ENCODE results near the gene SHH. TPM values are rescaled to one million over a fixed set of nuclear protein-coding genes. Genes with fewer than 3 reads are reported as not detected.

Gene SHH
- total RNA-seq, 1 donor from 2014 or later, result 0.25 TPM

DNA sequence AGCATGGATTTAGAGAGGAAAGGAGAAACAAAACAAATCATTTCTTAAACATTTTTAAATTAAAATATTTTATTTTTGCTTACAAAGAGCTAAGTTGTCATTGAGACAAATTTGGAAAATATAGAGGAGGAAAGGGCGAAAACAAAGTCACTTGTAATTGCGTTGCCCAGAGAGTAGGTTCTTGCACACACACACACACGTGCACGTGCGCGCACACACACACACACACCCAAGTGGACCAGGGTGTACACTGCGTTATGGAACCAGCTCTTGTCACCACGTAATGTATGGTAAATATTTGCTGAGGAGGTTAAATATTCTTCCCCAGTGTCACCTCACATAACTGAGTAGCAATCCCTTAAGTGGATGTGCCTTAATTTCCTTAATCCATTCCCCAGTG, 21.6 kb downstream of the SHH start:
- Histone ChIP-seq H3K27ac (no peak overlapping the region), H3K9me3 (no peaks in the 10 kb centered on the region), H3K27me3 (no peaks in the 10 kb centered on the region), H3K4me1 (peaks cover 13% of the 10 kb centered on the region), H3K36me3 (no peaks in the 10 kb centered on the region), H3K4me3 (no peak overlapping the region)
- DNase-seq (ENCODE audit: extremely low spot score in 2 of 2), result no peak
- intact Hi-C loops (cut with DNase I), result no loop called here
- TF ChIP-seq POLR2A (IDR thresholded peaks at IDR 0.05) (no peak), POLR2AphosphoS5 (IDR thresholded peaks at IDR 0.05; ENCODE audit: insufficient read depth in 1 of 2, low read depth in 1 of 2) (no peak)
- TF ChIP-seq, protein P1, sequence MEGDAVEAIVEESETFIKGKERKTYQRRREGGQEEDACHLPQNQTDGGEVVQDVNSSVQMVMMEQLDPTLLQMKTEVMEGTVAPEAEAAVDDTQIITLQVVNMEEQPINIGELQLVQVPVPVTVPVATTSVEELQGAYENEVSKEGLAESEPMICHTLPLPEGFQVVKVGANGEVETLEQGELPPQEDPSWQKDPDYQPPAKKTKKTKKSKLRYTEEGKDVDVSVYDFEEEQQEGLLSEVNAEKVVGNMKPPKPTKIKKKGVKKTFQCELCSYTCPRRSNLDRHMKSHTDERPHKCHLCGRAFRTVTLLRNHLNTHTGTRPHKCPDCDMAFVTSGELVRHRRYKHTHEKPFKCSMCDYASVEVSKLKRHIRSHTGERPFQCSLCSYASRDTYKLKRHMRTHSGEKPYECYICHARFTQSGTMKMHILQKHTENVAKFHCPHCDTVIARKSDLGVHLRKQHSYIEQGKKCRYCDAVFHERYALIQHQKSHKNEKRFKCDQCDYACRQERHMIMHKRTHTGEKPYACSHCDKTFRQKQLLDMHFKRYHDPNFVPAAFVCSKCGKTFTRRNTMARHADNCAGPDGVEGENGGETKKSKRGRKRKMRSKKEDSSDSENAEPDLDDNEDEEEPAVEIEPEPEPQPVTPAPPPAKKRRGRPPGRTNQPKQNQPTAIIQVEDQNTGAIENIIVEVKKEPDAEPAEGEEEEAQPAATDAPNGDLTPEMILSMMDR (IDR thresholded peaks at IDR 0.05), result no peak

GRCh38 chr7:155789001-155789725, 23.1 kb downstream of the SHH start:
- Histone ChIP-seq H3K27me3 (no peaks in the 10 kb centered on the region), H3K36me3 (peaks cover 0 to 3% of the 10 kb centered on the region in 2 donors), H3K27ac (no peak overlapping the region), H3K9me3 (no peaks in the 10 kb centered on the region), H3K4me3 (no peak overlapping the region), H3K4me1 (peaks cover 13% of the 10 kb centered on the region)
- intact Hi-C loops (cut with DNase I), result no loop called here
- TF ChIP-seq POLR2A (IDR thresholded peaks at IDR 0.05) (no peak), POLR2AphosphoS5 (IDR thresholded peaks at IDR 0.05; ENCODE audit: insufficient read depth in 1 of 2, low read depth in 1 of 2) (no peak)
- TF ChIP-seq, protein P1 (IDR thresholded peaks at IDR 0.05), result no peak
- DNase-seq (ENCODE audit: extremely low spot score in 2 of 2), result no peak

- intact Hi-C loops (cut with DNase I), result no loop called here
- Histone ChIP-seq H3K4me1 (peaks cover 13% of the 10 kb centered on the region), H3K36me3 (peaks cover 0 to 5% of the 10 kb centered on the region in 2 donors), H3K27ac (no peak overlapping the region), H3K9me3 (no peaks in the 10 kb centered on the region), H3K27me3 (no peaks in the 10 kb centered on the region), H3K4me3 (no peak overlapping the region)
- DNase-seq (ENCODE audit: extremely low spot score in 2 of 2), result no peak
- TF ChIP-seq POLR2A (IDR thresholded peaks at IDR 0.05) (no peak), POLR2AphosphoS5 (IDR thresholded peaks at IDR 0.05; ENCODE audit: insufficient read depth in 1 of 2, low read depth in 1 of 2) (no peak)
- TF ChIP-seq, protein P1 (IDR thresholded peaks at IDR 0.05), result no peak
Observed at GRCh38 chr7:155788616-155789000, 23.7 kb downstream of the SHH start.

- Histone ChIP-seq H3K27ac (no peak overlapping the region), H3K4me3 (peak overlapping the region; percentile 37 to 60), H3K27me3 (no peaks in the 10 kb centered on the region), H3K4me1 (peaks cover 13% of the 10 kb centered on the region), H3K36me3 (peaks cover 0 to 15% of the 10 kb centered on the region in 2 donors), H3K9me3 (no peaks in the 10 kb centered on the region)
- intact Hi-C loops (cut with DNase I), result no loop called here
- no peak for DNase-seq (ENCODE audit: extremely low spot score in 2 of 2)
- TF ChIP-seq POLR2AphosphoS5 (IDR thresholded peaks at IDR 0.05; ENCODE audit: insufficient read depth in 1 of 2, low read depth in 1 of 2) (no peak), POLR2A (IDR thresholded peaks at IDR 0.05) (no peak)
- TF ChIP-seq, protein P1 (IDR thresholded peaks at IDR 0.05), result no peak
Observed at GRCh38 chr7:155787171-155787851, 25.0 kb downstream of the SHH start.

- Histone ChIP-seq H3K27me3 (no peaks in the 10 kb centered on the region), H3K4me3 (no peak overlapping the region), H3K27ac (no peak overlapping the region), H3K4me1 (peaks cover 13% of the 10 kb centered on the region), H3K36me3 (peaks cover 0 to 19% of the 10 kb centered on the region in 2 donors), H3K9me3 (no peaks in the 10 kb centered on the region)
- DNase-seq (ENCODE audit: extremely low spot score in 2 of 2), result no peak
- intact Hi-C loops (cut with DNase I), result no loop called here
- no peak for TF ChIP-seq POLR2A (IDR thresholded peaks at IDR 0.05)
- TF ChIP-seq, protein P1 (IDR thresholded peaks at IDR 0.05), result no peak
- no peak for TF ChIP-seq POLR2AphosphoS5 (IDR thresholded peaks at IDR 0.05; ENCODE audit: insufficient read depth in 1 of 2, low read depth in 1 of 2)
Observed at GRCh38 chr7:155786491-155786890, 25.8 kb downstream of the SHH start.

Data from vagina (tissue), 2 donors.